ENCODE measurements around the gene UBIAD1.
A peak's percentile ranks its signal among the peaks of the same experiment; 100 is the strongest.

The UBIAD1 gene

GRCh38 chr1:11307852-11308251 lies 34.9 kb downstream of the UBIAD1 start:
- H3K27me3 ChIP-seq (ENCODE audit: low read depth), result no peaks in the 10 kb centered on the region
- in situ Hi-C loops (cut with MboI; ENCODE audit: low sequenced_read_pairs), result no loop called here
- no peaks in the 10 kb centered on the region for H3K9me3 ChIP-seq
- H3K36me3 ChIP-seq (replicated peaks), result no peaks in the 10 kb centered on the region
- no peak for DNase-seq (ENCODE audit: low spot score in 2 of 2)
- no peak overlapping the region for H3K4me3 ChIP-seq
- H3K4me1 ChIP-seq, result no peaks in the 10 kb centered on the region

GRCh38 chr1:11308699-11309224 lies 35.8 kb downstream of the UBIAD1 start:
- Histone ChIP-seq H3K4me1 (no peaks in the 10 kb centered on the region), H3K36me3 (replicated peaks) (no peaks in the 10 kb centered on the region), H3K27me3 (ENCODE audit: low read depth) (no peaks in the 10 kb centered on the region), H3K9me3 (no peaks in the 10 kb centered on the region), H3K4me3 (no peak overlapping the region)
- in situ Hi-C loops (cut with MboI; ENCODE audit: low sequenced_read_pairs), result no loop called here
- DNase-seq (ENCODE audit: low spot score in 2 of 2), result no peak

GRCh38 chr1:11309385-11309784 lies 36.4 kb downstream of the UBIAD1 start:
- no peaks in the 10 kb centered on the region for H3K9me3 ChIP-seq
- H3K36me3 ChIP-seq (replicated peaks), result no peaks in the 10 kb centered on the region
- no peak for DNase-seq (ENCODE audit: low spot score in 2 of 2)
- in situ Hi-C loops (cut with MboI; ENCODE audit: low sequenced_read_pairs), result no loop called here
- no peaks in the 10 kb centered on the region for H3K4me1 ChIP-seq
- H3K27me3 ChIP-seq (ENCODE audit: low read depth), result no peaks in the 10 kb centered on the region
- H3K4me3 ChIP-seq, result no peak overlapping the region

- Histone ChIP-seq H3K36me3 (replicated peaks) (no peaks in the 10 kb centered on the region), H3K9me3 (no peaks in the 10 kb centered on the region), H3K4me1 (no peaks in the 10 kb centered on the region), H3K27me3 (ENCODE audit: low read depth) (no peaks in the 10 kb centered on the region), H3K4me3 (no peak overlapping the region)
- in situ Hi-C loops (cut with MboI; ENCODE audit: low sequenced_read_pairs), result no loop called here
- DNase-seq (ENCODE audit: low spot score in 2 of 2), result no peak
These were observed 39.1 kb downstream of the UBIAD1 start for GRCh38 chr1:11311816-11312755.

- no peaks in the 10 kb centered on the region for H3K9me3 ChIP-seq
- in situ Hi-C loops (cut with MboI; ENCODE audit: low sequenced_read_pairs), result no loop called here
- H3K4me1 ChIP-seq, result no peaks in the 10 kb centered on the region
- H3K36me3 ChIP-seq (replicated peaks), result no peaks in the 10 kb centered on the region
- no peak for DNase-seq (ENCODE audit: low spot score in 2 of 2)
- no peaks in the 10 kb centered on the region for H3K27me3 ChIP-seq (ENCODE audit: low read depth)
- H3K4me3 ChIP-seq, result no peak overlapping the region
These were observed 42.0 kb downstream of the UBIAD1 start for GRCh38 chr1:11314959-11315358.

GRCh38 chr1:11316701-11317100 lies 43.7 kb downstream of the UBIAD1 start:
- in situ Hi-C loops (cut with MboI; ENCODE audit: low sequenced_read_pairs), result no loop called here
- no peak for DNase-seq (ENCODE audit: low spot score in 2 of 2)

GRCh38 chr1:11318982-11319381 lies 46.0 kb downstream of the UBIAD1 start:
- Histone ChIP-seq H3K9me3 (no peaks in the 10 kb centered on the region), H3K4me1 (no peaks in the 10 kb centered on the region), H3K4me3 (no peak overlapping the region), H3K27me3 (ENCODE audit: low read depth) (peaks cover 2% of the 10 kb centered on the region; the same call in 1 of the 2 replicates), H3K36me3 (replicated peaks) (no peaks in the 10 kb centered on the region)
- in situ Hi-C loops (cut with MboI; ENCODE audit: low sequenced_read_pairs), result no loop called here
- DNase-seq (ENCODE audit: low spot score in 2 of 2), result peak in 1 of 2 experiments; percentile 45

More at GRCh38 chr1:11316701-11317100, 43.7 kb downstream of the UBIAD1 start:
- Histone ChIP-seq H3K4me1 (no peaks in the 10 kb centered on the region), H3K4me3 (no peak overlapping the region), H3K36me3 (replicated peaks) (no peaks in the 10 kb centered on the region), H3K27me3 (ENCODE audit: low read depth) (peaks cover 2% of the 10 kb centered on the region; the same call in 1 of the 2 replicates), H3K9me3 (no peaks in the 10 kb centered on the region)

GRCh38 chr1:11320153-11320936 lies 47.3 kb downstream of the UBIAD1 start:
- Histone ChIP-seq H3K4me1 (no peaks in the 10 kb centered on the region), H3K9me3 (no peaks in the 10 kb centered on the region), H3K36me3 (replicated peaks) (no peaks in the 10 kb centered on the region), H3K27me3 (ENCODE audit: low read depth) (peaks cover 2% of the 10 kb centered on the region; the same call in 1 of the 2 replicates), H3K4me3 (no peak overlapping the region)
- in situ Hi-C loops (cut with MboI; ENCODE audit: low sequenced_read_pairs), result loop anchor here (10.0 kb wide), 1 partner anchor 324 kb away; no protein-coding TSS in a partner anchor
- DNase-seq (ENCODE audit: low spot score in 2 of 2), result peak in 1 of 2 experiments; percentile 75

- Histone ChIP-seq H3K27me3 (ENCODE audit: low read depth) (peaks cover 2% of the 10 kb centered on the region; the same call in 1 of the 2 replicates), H3K4me1 (no peaks in the 10 kb centered on the region), H3K9me3 (no peaks in the 10 kb centered on the region), H3K36me3 (replicated peaks) (no peaks in the 10 kb centered on the region), H3K4me3 (no peak overlapping the region)
- no peak for DNase-seq (ENCODE audit: low spot score in 2 of 2)
- in situ Hi-C loops (cut with MboI; ENCODE audit: low sequenced_read_pairs), result loop anchor here (10.0 kb wide), 1 partner anchor 323 kb away; no protein-coding TSS in a partner anchor
These were observed 48.9 kb downstream of the UBIAD1 start for GRCh38 chr1:11321656-11322491.

GRCh38 chr1:11324567-11325165 lies 51.7 kb downstream of the UBIAD1 start:
- H3K27me3 ChIP-seq (ENCODE audit: low read depth), result peaks cover 2% of the 10 kb centered on the region; the same call in 1 of the 2 replicates
- H3K36me3 ChIP-seq (replicated peaks), result no peaks in the 10 kb centered on the region
- in situ Hi-C loops (cut with MboI; ENCODE audit: low sequenced_read_pairs), result loop anchor here (10.0 kb wide), 1 partner anchor 320 kb away; no protein-coding TSS in a partner anchor

GRCh38 chr1:11326070-11326469 lies 53.1 kb downstream of the UBIAD1 start:
- Histone ChIP-seq H3K27me3 (ENCODE audit: low read depth) (no peaks in the 10 kb centered on the region), H3K36me3 (replicated peaks) (no peaks in the 10 kb centered on the region), H3K4me1 (no peaks in the 10 kb centered on the region), H3K4me3 (no peak overlapping the region), H3K9me3 (no peaks in the 10 kb centered on the region)
- no peak for DNase-seq (ENCODE audit: low spot score in 2 of 2)
- in situ Hi-C loops (cut with MboI; ENCODE audit: low sequenced_read_pairs), result loop anchor here (10.0 kb wide), 1 partner anchor 319 kb away; no protein-coding TSS in a partner anchor

More at GRCh38 chr1:11324567-11325165, 51.7 kb downstream of the UBIAD1 start:
- DNase-seq (ENCODE audit: low spot score in 2 of 2), result no peak
- Histone ChIP-seq H3K4me3 (no peak overlapping the region), H3K4me1 (no peaks in the 10 kb centered on the region), H3K9me3 (no peaks in the 10 kb centered on the region)

- DNase-seq (ENCODE audit: low spot score in 2 of 2), result no peak
- Histone ChIP-seq H3K9me3 (no peaks in the 10 kb centered on the region), H3K36me3 (replicated peaks) (no peaks in the 10 kb centered on the region), H3K4me3 (no peak overlapping the region), H3K27me3 (ENCODE audit: low read depth) (no peaks in the 10 kb centered on the region), H3K4me1 (no peaks in the 10 kb centered on the region)
- in situ Hi-C loops (cut with MboI; ENCODE audit: low sequenced_read_pairs), result loop anchor here (10.0 kb wide), 1 partner anchor 316 kb away; no protein-coding TSS in a partner anchor
These were observed 55.4 kb downstream of the UBIAD1 start for GRCh38 chr1:11328444-11328843.

All from HAP-1 (cell line).